ENCODE measurements around the gene TM6SF1. TPM values are rescaled to one million over a fixed set of nuclear protein-coding genes. Genes with fewer than 3 reads are reported as not detected.
A peak's percentile ranks its signal among the peaks of the same experiment; 100 is the strongest.

Gene TM6SF1
- total RNA-seq, 1 experiment from 2014 or later = not detected

DNA sequence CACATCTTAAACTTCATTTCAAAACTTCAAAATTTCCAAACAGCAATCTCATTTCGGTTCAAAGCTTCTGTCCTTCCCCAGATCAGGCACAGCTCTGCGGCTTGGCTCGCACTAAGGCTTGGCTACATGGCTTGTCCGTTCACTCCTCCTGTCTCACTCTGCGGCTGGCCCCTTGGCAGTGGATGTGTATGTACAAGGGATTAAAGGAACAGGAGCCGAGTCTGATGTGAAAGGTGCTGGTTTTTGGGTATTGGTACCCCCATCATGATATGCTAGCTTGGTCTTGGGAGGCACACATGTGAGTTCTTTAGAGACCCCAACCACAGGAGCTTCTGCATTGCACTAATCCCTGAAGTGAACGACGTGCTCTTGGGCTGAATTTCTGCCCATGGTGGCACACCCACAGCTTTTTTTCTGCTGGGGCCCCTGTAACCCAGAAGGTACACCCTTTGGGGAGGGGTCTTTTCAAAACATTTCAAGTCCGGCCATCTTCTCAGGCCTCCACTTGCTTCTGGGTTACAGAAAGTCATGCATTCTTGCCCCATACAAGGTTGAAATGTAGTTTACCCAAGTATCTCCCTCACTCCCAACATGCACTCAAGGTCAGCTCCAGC is 12.6 kb downstream of the TM6SF1 start:
- no peaks in the 10 kb centered on the region for H4K20me1 ChIP-seq (ENCODE audit: low read length)
- no peaks in the 10 kb centered on the region for H3K9me3 ChIP-seq (ENCODE audit: low read length)
- no peaks in the 10 kb centered on the region for H3K9me2 ChIP-seq (replicated peaks; ENCODE audit: low read length)
- ATAC-seq = no peak
- H3K79me2 ChIP-seq (ENCODE audit: low read length) = no peaks in the 10 kb centered on the region
- no peaks in the 10 kb centered on the region for H3K36me3 ChIP-seq (ENCODE audit: low read depth, low read length)
- H3K4me1 ChIP-seq (ENCODE audit: insufficient read depth, low read length) = no peaks in the 10 kb centered on the region
- H3K4me3 ChIP-seq (ENCODE audit: low read length) = no peak overlapping the region
- H3K27me3 ChIP-seq (ENCODE audit: low read length) = no peaks in the 10 kb centered on the region
- H3K9ac ChIP-seq (ENCODE audit: low read length) = no peak overlapping the region
- H3K4me2 ChIP-seq (ENCODE audit: low read length) = no peak overlapping the region
- H3K27ac ChIP-seq (ENCODE audit: low read length) = no peak overlapping the region
- TF ChIP-seq CTCF (conservative IDR thresholded peaks at IDR 0.05; ENCODE audit: low read depth, low read length) (no peak), EZH2 (IDR thresholded peaks at IDR 0.05; ENCODE audit: low read length, unreplicated experiment) (no peak), EZH2phosphoT487 (IDR thresholded peaks at IDR 0.05; ENCODE audit: borderline replicate concordance, low read length) (no peak)
- POLR2A ChIA-PET (ENCODE audit: unreplicated experiment) = no interaction called here
- intact Hi-C loops (cut with micrococcal nuclease) = no loop called here
- DNase-seq = no peak
- H3F3A ChIP-seq (ENCODE audit: low read length, unreplicated experiment) = no peaks in the 10 kb centered on the region
- CTCF ChIA-PET = no interaction called here
- BruUV-seq (replicated peaks) = no TSS peak
- H2AFZ ChIP-seq (ENCODE audit: low read length) = no peak overlapping the region

GRCh38 chr15:83123529-83123928 is 16.1 kb downstream of the TM6SF1 start:
- Histone ChIP-seq H3K4me3 (ENCODE audit: low read length) (no peak overlapping the region), H3F3A (ENCODE audit: low read length, unreplicated experiment) (no peaks in the 10 kb centered on the region), H3K79me2 (ENCODE audit: low read length) (no peaks in the 10 kb centered on the region), H3K4me1 (ENCODE audit: insufficient read depth, low read length) (no peaks in the 10 kb centered on the region), H2AFZ (ENCODE audit: low read length) (no peak overlapping the region), H3K27ac (ENCODE audit: low read length) (no peak overlapping the region), H3K9ac (ENCODE audit: low read length) (no peak overlapping the region), H4K20me1 (ENCODE audit: low read length) (no peaks in the 10 kb centered on the region), H3K9me3 (ENCODE audit: low read length) (no peaks in the 10 kb centered on the region), H3K9me2 (replicated peaks; ENCODE audit: low read length) (no peaks in the 10 kb centered on the region), H3K36me3 (ENCODE audit: low read depth, low read length) (no peaks in the 10 kb centered on the region), H3K4me2 (ENCODE audit: low read length) (no peak overlapping the region), H3K27me3 (ENCODE audit: low read length) (no peaks in the 10 kb centered on the region)
- no TSS peak for BruUV-seq (replicated peaks)
- POLR2A ChIA-PET (ENCODE audit: unreplicated experiment) = no interaction called here
- CTCF ChIA-PET = no interaction called here
- ATAC-seq (peak; percentile 33; the same call in 1 of the 2 replicates), DNase-seq (no peak)
- TF ChIP-seq EZH2 (IDR thresholded peaks at IDR 0.05; ENCODE audit: low read length, unreplicated experiment) (no peak), EZH2phosphoT487 (IDR thresholded peaks at IDR 0.05; ENCODE audit: borderline replicate concordance, low read length) (no peak), CTCF (conservative IDR thresholded peaks at IDR 0.05; ENCODE audit: low read depth, low read length) (no peak)
- intact Hi-C loops (cut with micrococcal nuclease) = no loop called here

DNA sequence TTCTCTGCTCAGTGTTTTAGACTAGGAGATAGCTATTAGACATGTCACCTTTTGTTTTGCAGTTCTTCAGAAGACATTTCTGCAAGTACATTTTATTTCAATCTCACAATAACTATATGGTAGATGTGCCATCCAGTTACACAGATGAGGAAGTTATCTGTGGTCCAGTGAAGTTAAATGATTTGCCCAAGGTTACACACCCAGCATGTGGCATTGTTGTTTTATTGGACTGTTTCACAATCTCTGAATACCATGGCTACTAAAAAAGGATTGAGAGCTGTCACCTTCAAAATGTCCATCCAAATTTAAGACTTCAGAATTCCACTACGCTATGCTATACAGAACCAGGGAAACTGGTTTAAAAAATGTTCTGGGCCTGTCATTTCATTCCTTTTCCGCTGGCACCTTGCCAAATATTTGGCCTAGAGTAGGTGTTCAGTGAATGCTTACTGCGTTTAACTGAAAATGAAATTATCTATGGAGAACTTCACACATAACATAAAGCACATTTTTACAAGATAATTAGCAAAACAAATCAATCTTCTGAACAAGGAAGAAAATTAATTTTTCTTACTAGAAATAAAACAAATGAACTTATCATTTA is 20.2 kb downstream of the TM6SF1 start:
- H2AFZ ChIP-seq (ENCODE audit: low read length) = no peak overlapping the region
- ChIA-PET POLR2A (ENCODE audit: unreplicated experiment) (no interaction called here), CTCF (no interaction called here)
- no peaks in the 10 kb centered on the region for H3K27me3 ChIP-seq (ENCODE audit: low read length)
- no peaks in the 10 kb centered on the region for H3K36me3 ChIP-seq (ENCODE audit: low read depth, low read length)
- no peaks in the 10 kb centered on the region for H3K9me2 ChIP-seq (replicated peaks; ENCODE audit: low read length)
- no peaks in the 10 kb centered on the region for H3K4me1 ChIP-seq (ENCODE audit: insufficient read depth, low read length)
- H4K20me1 ChIP-seq (ENCODE audit: low read length) = no peaks in the 10 kb centered on the region
- no TSS peak for BruUV-seq (replicated peaks)
- ATAC-seq (no peak), DNase-seq (peak; percentile 10)
- no peak overlapping the region for H3K4me3 ChIP-seq (ENCODE audit: low read length)
- H3K27ac ChIP-seq (ENCODE audit: low read length) = no peak overlapping the region
- H3F3A ChIP-seq (ENCODE audit: low read length, unreplicated experiment) = no peaks in the 10 kb centered on the region
- no peak overlapping the region for H3K9ac ChIP-seq (ENCODE audit: low read length)
- intact Hi-C loops (cut with micrococcal nuclease) = no loop called here
- H3K4me2 ChIP-seq (ENCODE audit: low read length) = no peak overlapping the region
- H3K79me2 ChIP-seq (ENCODE audit: low read length) = no peaks in the 10 kb centered on the region
- no peaks in the 10 kb centered on the region for H3K9me3 ChIP-seq (ENCODE audit: low read length)
- TF ChIP-seq EZH2phosphoT487 (IDR thresholded peaks at IDR 0.05; ENCODE audit: borderline replicate concordance, low read length) = no peak
- TF ChIP-seq EZH2 (IDR thresholded peaks at IDR 0.05; ENCODE audit: low read length, unreplicated experiment) = no peak
- TF ChIP-seq CTCF (conservative IDR thresholded peaks at IDR 0.05; ENCODE audit: low read depth, low read length) = no peak

All from PC-3 (cell line).